ENCODE results near the gene PRKAR2B. TPM values are rescaled to one million over a fixed set of nuclear protein-coding genes. Genes with fewer than 3 reads are reported as not detected.
"Not testable (repeated sequence)": the region's sequence is repeated elsewhere in the genome, so short reads cannot be mapped to it uniquely, and the experiment has no call there.

PRKAR2B gene
- total RNA-seq, 2 donors from 2014 or later = 10.6 to 44.2 TPM

- no peak overlapping the region for H3K4me3 ChIP-seq
- WGBS, 2 donors = 75 to 76% methylated on average over 3 of the region's 3 CpGs
- intact Hi-C loops (cut with DNase I) = no loop called here
- ATAC-seq = no peak
- no peaks in the 10 kb centered on the region for H3K9me3 ChIP-seq
- no peaks in the 10 kb centered on the region for H3K4me1 ChIP-seq
- H3K27ac ChIP-seq = no peak overlapping the region
- H3K36me3 ChIP-seq (replicated peaks in 1 of 2; ENCODE audit: insufficient read depth in 1 of 2, low read depth in 2 of 2) = no peaks in the 10 kb centered on the region
- DNase-seq = no peak
- H3K27me3 ChIP-seq = no peaks in the 10 kb centered on the region
- no peak for TF ChIP-seq CTCF (IDR thresholded peaks at IDR 0.05)
- no peak for TF ChIP-seq POLR2A (IDR thresholded peaks at IDR 0.05)
These were observed 84.2 kb downstream of the PRKAR2B start for GRCh38 chr7:107128748-107129147.

GRCh38 chr7:107130487-107131220, 86.1 kb downstream of the PRKAR2B start:
- no peak for TF ChIP-seq POLR2A (IDR thresholded peaks at IDR 0.05)
- TF ChIP-seq CTCF (IDR thresholded peaks at IDR 0.05) = no peak
- Histone ChIP-seq H3K4me3 (no peak overlapping the region), H3K27me3 (no peaks in the 10 kb centered on the region), H3K27ac (no peak overlapping the region), H3K4me1 (no peaks in the 10 kb centered on the region), H3K9me3 (no peaks in the 10 kb centered on the region), H3K36me3 (replicated peaks in 1 of 2; ENCODE audit: insufficient read depth in 1 of 2, low read depth in 2 of 2) (no peaks in the 10 kb centered on the region)
- no peak for ATAC-seq
- DNase-seq = no peak
- WGBS, 2 donors = 55 to 62% methylated on average over 6 of the region's 6 CpGs
- intact Hi-C loops (cut with DNase I) = no loop called here

- WGBS, 2 donors = 62 to 66% methylated on average over 2 of the region's 2 CpGs
- intact Hi-C loops (cut with DNase I) = no loop called here
- H3K4me3 ChIP-seq = no peak overlapping the region
These were observed 88.9 kb downstream of the PRKAR2B start for GRCh38 chr7:107133396-107133795.

GRCh38 chr7:107138696-107139420, 94.4 kb downstream of the PRKAR2B start:
- intact Hi-C loops (cut with DNase I) = no loop called here
- TF ChIP-seq CTCF (IDR thresholded peaks at IDR 0.05) (no peak), POLR2A (IDR thresholded peaks at IDR 0.05) (no peak)
- Histone ChIP-seq H3K27me3 (no peaks in the 10 kb centered on the region), H3K36me3 (replicated peaks in 1 of 2; ENCODE audit: insufficient read depth in 1 of 2, low read depth in 2 of 2) (no peaks in the 10 kb centered on the region), H3K4me3 (no peak overlapping the region), H3K9me3 (no peaks in the 10 kb centered on the region), H3K4me1 (no peaks in the 10 kb centered on the region), H3K27ac (no peak overlapping the region)
- no peak for DNase-seq
- WGBS, 2 donors = 82 to 86% methylated on average over 5 to 7 of the region's 7 CpGs
- no peak for ATAC-seq

More at GRCh38 chr7:107133396-107133795, 88.9 kb downstream of the PRKAR2B start:
- Histone ChIP-seq H3K27me3 (no peaks in the 10 kb centered on the region), H3K36me3 (replicated peaks in 1 of 2; ENCODE audit: insufficient read depth in 1 of 2, low read depth in 2 of 2) (no peaks in the 10 kb centered on the region), H3K9me3 (no peaks in the 10 kb centered on the region), H3K27ac (no peak overlapping the region), H3K4me1 (no peaks in the 10 kb centered on the region)
- TF ChIP-seq CTCF (IDR thresholded peaks at IDR 0.05) (no peak), POLR2A (IDR thresholded peaks at IDR 0.05) (no peak)
- DNase-seq (no peak), ATAC-seq (no peak)

- 81 to 85% methylated on average over 5 of the region's 5 CpGs for WGBS, 2 donors
- ATAC-seq; H3K27me3 ChIP-seq; DNase-seq; H3K4me3 ChIP-seq; H3K36me3 ChIP-seq (replicated peaks in 1 of 2; ENCODE audit: insufficient read depth in 1 of 2, low read depth in 2 of 2); H3K9me3 ChIP-seq; intact Hi-C loops (cut with DNase I); H3K27ac ChIP-seq; H3K4me1 ChIP-seq: not testable (repeated sequence)
These were observed 99.4 kb downstream of the PRKAR2B start for GRCh38 chr7:107143875-107144274.

Measured in body of pancreas (tissue), 4 donors.